HCT116 (cell line): Measurements from ENCODE around the gene SND1. TPM values are rescaled to one million over a fixed set of nuclear protein-coding genes. Genes with fewer than 3 reads are reported as not detected.

Source experiments
- ATAC-seq: fragments of 200-7000 bp; cut with Tn5 transposase; 2 replicates; pipeline ENCODE4 v1.9.1; 2020; ENCODE audit warnings: mild to moderate bottlenecking, moderate library complexity
- BruUV-seq: library from RNA; stranded (reverse); fragments of 400-500 nt; replicated peaks from 2 replicates; lab custom pipeline; 2021; lab: Mats Ljungman, UMichigan
- CTCF ChIA-PET: fragments of 300-600 bp; sonication (Branson Sonifier 250); formaldehyde crosslinking; loops from one replicate; lab custom pipeline; 2021; ENCODE audit warnings: antibody characterized with exemption; lab: Charles Lee
- POLR2A ChIA-PET: fragments of 300-600, 350-600 bp; sonication (Branson Sonifier 250); formaldehyde crosslinking; loops from one replicate; lab custom pipeline; 2021; ENCODE audit warnings: antibody characterized with exemption; lab: Charles Lee
- RAD21 ChIA-PET, 2 experiments: fragments of 300-600 bp; sonication (Branson Sonifier 250); formaldehyde crosslinking; loops; one replicate each; lab custom pipeline; 2023; ENCODE audit warnings: low total read pairs in 2 of 2; ENCODE audit not compliant: uncharacterized antibody in 2 of 2, unreplicated experiment in 2 of 2, low non-redundant PET in 1 of 2; lab: Charles Lee
- DNase-seq: peaks from one replicate; pipeline ENCODE4 v3.0.0-alpha.2; 2010; ENCODE audit warnings: low read depth, low spot score
- H2AFZ ChIP-seq: fragments of 200-600 bp; shearing (Covaris generic), sonication (generic); 2 replicates; pipeline ENCODE4 v1.6.1; 2017; ENCODE audit warnings: low read depth, mixed run types, mixed read lengths, antibody characterized with exemption, low read length; ENCODE audit not compliant: poor library complexity, severe bottlenecking
- H3K27ac ChIP-seq: 2 replicates; pipeline ENCODE4 v1.5.1; 2012; ENCODE audit warnings: low read depth, low read length
- H3K27me3 ChIP-seq: fragments of 200-600 bp; sonication (generic); 2 replicates; pipeline ENCODE4 v1.6.1; 2016; ENCODE audit warnings: mixed run types, low read length, mixed read lengths; ENCODE audit not compliant: insufficient read depth
- H3K36me3 ChIP-seq, 2 experiments: fragments of 200-500 bp in 1 of 2; fragments of 200-600 bp in 1 of 2; sonication (Bioruptor generic) in 1 of 2; sonication (generic) in 1 of 2; 2 replicates each; pipeline versions ENCODE4 v1.5.1 to v1.6.1; 2014 to 2016; ENCODE audit warnings: low read length in 2 of 2, inconsistent platforms in 1 of 2, mixed read lengths in 1 of 2, mixed run types in 1 of 2; ENCODE audit not compliant: insufficient read depth in 2 of 2, control insufficient read depth in 1 of 2
- H3K4me1 ChIP-seq, 2 experiments: fragments of 200-600 bp in 1 of 2; sonication (generic) in 1 of 2; 2 replicates each; pipeline versions ENCODE4 v1.5.1 to v1.6.1; 2012 to 2017; ENCODE audit warnings: low read length in 2 of 2, inconsistent platforms in 1 of 2, mild to moderate bottlenecking in 1 of 2, mixed read lengths in 1 of 2, mixed run types in 1 of 2, moderate library complexity in 1 of 2; ENCODE audit not compliant: insufficient read depth in 2 of 2, control insufficient read depth in 1 of 2
- H3K4me2 ChIP-seq: fragments of 200-600 bp; sonication (generic); 2 replicates; pipeline ENCODE4 v1.6.1; 2017; ENCODE audit warnings: mixed run types, low read length, mixed read lengths
- H3K4me3 ChIP-seq, 2 experiments: fragments of 200-600 bp in 1 of 2; sonication (generic) in 1 of 2; replicated peaks in 1 of 2; 2 replicates each; pipeline ENCODE4 v1.5.1; 2011 to 2016; ENCODE audit warnings: low read length in 2 of 2, control low read depth in 1 of 2, low read depth in 1 of 2, mild to moderate bottlenecking in 1 of 2, mixed read lengths in 1 of 2, mixed run types in 1 of 2
- H3K79me2 ChIP-seq: fragments of 200-600 bp; sonication (generic); 2 replicates; pipeline ENCODE4 v1.6.1; 2017; ENCODE audit warnings: mild to moderate bottlenecking, mixed run types, low read length, moderate library complexity, mixed read lengths; ENCODE audit not compliant: insufficient read depth
- H3K9ac ChIP-seq: fragments of 200-600 bp; sonication (generic); 2 replicates; pipeline ENCODE4 v1.6.1; 2016; ENCODE audit warnings: low read length, mixed read lengths
- H3K9me2 ChIP-seq: fragments of 200-600 bp; sonication (generic), shearing (Covaris generic); 2 replicates; pipeline ENCODE4 v1.6.1; 2017; ENCODE audit warnings: mixed run types, mild to moderate bottlenecking, moderate library complexity; ENCODE audit not compliant: insufficient read depth
- H3K9me3 ChIP-seq, 2 experiments: fragments of 200-500 bp in 1 of 2; fragments of 200-600 bp in 1 of 2; sonication (Bioruptor generic) in 1 of 2; sonication (generic) in 1 of 2; 2 replicates each; pipeline ENCODE4 v1.6.1; 2014 to 2017; ENCODE audit warnings: low read length in 2 of 2, mixed read lengths in 2 of 2, inconsistent platforms in 1 of 2, low read depth in 1 of 2, mild to moderate bottlenecking in 1 of 2, mixed run types in 1 of 2, moderate library complexity in 1 of 2; ENCODE audit not compliant: control insufficient read depth in 1 of 2, insufficient read depth in 1 of 2
- H4K20me1 ChIP-seq: fragments of 200-600 bp; sonication (generic), shearing (Covaris generic); 2 replicates; pipeline ENCODE4 v1.6.1; 2017; ENCODE audit warnings: mixed run types, mild to moderate bottlenecking, moderate library complexity; ENCODE audit not compliant: insufficient read depth
- CBX3 ChIP-seq: IDR thresholded peaks from 2 replicates; pipeline ENCODE4 v1.6.1; 2012; ENCODE audit warnings: low read depth
- EGR1 ChIP-seq: IDR thresholded peaks from 2 replicates; pipeline ENCODE4 v1.6.1; 2012; ENCODE audit warnings: low read depth
- ELF1 ChIP-seq: IDR thresholded peaks from 2 replicates; pipeline ENCODE4 v1.6.1; 2012; ENCODE audit warnings: low read depth, borderline replicate concordance
- EZH2 ChIP-seq: fragments of 200-600 bp; sonication (generic); IDR thresholded peaks from 2 replicates; pipeline ENCODE4 v1.6.1; 2017; ENCODE audit warnings: antibody characterized with exemption, mixed run types
- FOSL1 ChIP-seq: IDR thresholded peaks from 2 replicates; pipeline ENCODE4 v1.6.1; 2012; ENCODE audit warnings: low read depth
- MAX ChIP-seq: IDR thresholded peaks from 2 replicates; pipeline ENCODE4 v1.6.1; 2012
- SRF ChIP-seq: IDR thresholded peaks from 2 replicates; pipeline ENCODE4 v1.6.1; 2012; ENCODE audit warnings: low read depth
- TCF7L2 ChIP-seq: IDR thresholded peaks from 2 replicates; pipeline ENCODE4 v1.7.0; 2011; ENCODE audit warnings: borderline replicate concordance, inconsistent platforms; ENCODE audit not compliant: insufficient read depth, insufficient read length; ENCODE audit errors: extremely low read depth
- ZFX ChIP-seq: fragments of 450-650 bp; IDR thresholded peaks from 2 replicates; pipeline ENCODE4 v1.6.1; 2017
- intact Hi-C: fragments of 100-400 bp; cut with micrococcal nuclease; formaldehyde crosslinking; loops from 2 replicates; pipeline ENCODE4 v1.10.0; 2022
- total RNA-seq: library from RNA; stranded (reverse); gene quantifications from one replicate; pipeline ENCODE4 v1.2.1, GENCODE V29; 2021; ENCODE audit not compliant: unreplicated experiment
- TF ChIP-seq, protein P1 (sequence below), 3 experiments: fragments of 200-600 bp in 1 of 3; sonication (generic) in 1 of 3; IDR thresholded peaks in 2 of 3; conservative IDR thresholded peaks in 1 of 3; 2 replicates each; pipeline ENCODE4 v1.5.1; 2012 to 2017; ENCODE audit warnings: low read depth in 2 of 3, low read length in 2 of 3, antibody characterized with exemption in 1 of 3, borderline replicate concordance in 1 of 3, control low read depth in 1 of 3, mild to moderate bottlenecking in 1 of 3, mixed read lengths in 1 of 3, mixed run types in 1 of 3, moderate library complexity in 1 of 3; ENCODE audit not compliant: insufficient read depth in 1 of 3
- TF ChIP-seq, protein P2 (sequence below): IDR thresholded peaks from 2 replicates; pipeline ENCODE4 v1.6.1; 2012; ENCODE audit warnings: low read depth
- TF ChIP-seq, protein P3 (sequence below): IDR thresholded peaks from 2 replicates; pipeline ENCODE4 v1.6.1; 2012

The SND1 gene
- total RNA-seq, 1 experiment from 2014 or later: 169 TPM

- H3K27ac ChIP-seq: no peak overlapping the region
- H4K20me1 ChIP-seq: peaks cover 33% of the 10 kb centered on the region; the same call in 1 of the 2 replicates
- no peak overlapping the region for H2AFZ ChIP-seq
- BruUV-seq: no TSS peak
- H3K9me3 ChIP-seq: no peaks in the 10 kb centered on the region
- ChIA-PET RAD21 (no interaction called here), POLR2A (no interaction called here)
- no peaks in the 10 kb centered on the region for H3K9me2 ChIP-seq
- H3K9ac ChIP-seq: no peak overlapping the region
- TF ChIP-seq, protein P1, sequence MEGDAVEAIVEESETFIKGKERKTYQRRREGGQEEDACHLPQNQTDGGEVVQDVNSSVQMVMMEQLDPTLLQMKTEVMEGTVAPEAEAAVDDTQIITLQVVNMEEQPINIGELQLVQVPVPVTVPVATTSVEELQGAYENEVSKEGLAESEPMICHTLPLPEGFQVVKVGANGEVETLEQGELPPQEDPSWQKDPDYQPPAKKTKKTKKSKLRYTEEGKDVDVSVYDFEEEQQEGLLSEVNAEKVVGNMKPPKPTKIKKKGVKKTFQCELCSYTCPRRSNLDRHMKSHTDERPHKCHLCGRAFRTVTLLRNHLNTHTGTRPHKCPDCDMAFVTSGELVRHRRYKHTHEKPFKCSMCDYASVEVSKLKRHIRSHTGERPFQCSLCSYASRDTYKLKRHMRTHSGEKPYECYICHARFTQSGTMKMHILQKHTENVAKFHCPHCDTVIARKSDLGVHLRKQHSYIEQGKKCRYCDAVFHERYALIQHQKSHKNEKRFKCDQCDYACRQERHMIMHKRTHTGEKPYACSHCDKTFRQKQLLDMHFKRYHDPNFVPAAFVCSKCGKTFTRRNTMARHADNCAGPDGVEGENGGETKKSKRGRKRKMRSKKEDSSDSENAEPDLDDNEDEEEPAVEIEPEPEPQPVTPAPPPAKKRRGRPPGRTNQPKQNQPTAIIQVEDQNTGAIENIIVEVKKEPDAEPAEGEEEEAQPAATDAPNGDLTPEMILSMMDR (IDR thresholded peaks at IDR 0.05 in 2 of 3, conservative IDR thresholded peaks at IDR 0.05 in 1 of 3; ENCODE audit: borderline replicate concordance in 1 of 3, insufficient read depth in 1 of 3, low read depth in 2 of 3, low read length in 2 of 3): no peak
- no peak for TF ChIP-seq FOSL1
- no peak for TF ChIP-seq ZFX
- TF ChIP-seq CBX3: no peak
- TF ChIP-seq TCF7L2: no peak
- TF ChIP-seq, all 23 proteins: peak for 0
- Histone ChIP-seq H3K4me2 (no peak overlapping the region), H3K27me3 (no peaks in the 10 kb centered on the region), H3K4me1 (no peaks in the 10 kb centered on the region), H3K4me3 (no peak overlapping the region), H3K36me3 (no peaks in the 10 kb centered on the region), H3K79me2 (peaks cover 96% of the 10 kb centered on the region)
- intact Hi-C loops: no loop called here
- CTCF ChIA-PET: no interaction called here
- DNase-seq: no peak
- ATAC-seq: no peak
These were observed 142.1 kb downstream of the SND1 start for GRCh38 chr7:127794136-127794535.

DNA sequence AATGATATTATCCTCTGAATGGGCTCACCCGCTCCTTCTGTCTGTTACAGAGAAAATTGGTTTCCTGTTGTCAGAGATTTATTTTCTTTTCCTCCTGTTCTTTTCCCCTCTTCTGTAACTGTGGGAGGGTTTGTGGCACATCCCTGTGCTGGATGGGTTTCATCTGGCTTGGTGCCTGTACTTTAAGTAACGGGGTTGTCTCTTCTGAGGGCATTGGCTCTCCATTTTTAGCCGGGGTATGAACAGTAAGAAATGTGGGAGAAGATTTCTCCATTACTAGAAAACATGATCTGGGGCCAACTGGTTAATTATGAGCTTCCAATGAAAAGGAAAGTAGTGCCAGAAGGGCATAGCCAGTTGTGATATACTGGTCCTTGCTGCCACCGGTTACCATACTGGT, 142.6 kb downstream of the SND1 start:
- ChIA-PET RAD21 (no interaction called here), POLR2A (no interaction called here), CTCF (no interaction called here)
- no peak for ATAC-seq
- H3K36me3 ChIP-seq: no peaks in the 10 kb centered on the region
- no peaks in the 10 kb centered on the region for H3K9me2 ChIP-seq
- no peak overlapping the region for H3K27ac ChIP-seq
- H3K4me3 ChIP-seq: no peak overlapping the region
- no peaks in the 10 kb centered on the region for H3K27me3 ChIP-seq
- no peak overlapping the region for H2AFZ ChIP-seq
- no peak overlapping the region for H3K9ac ChIP-seq
- H3K4me2 ChIP-seq: no peak overlapping the region
- no peaks in the 10 kb centered on the region for H3K4me1 ChIP-seq
- no peak for DNase-seq
- no TSS peak for BruUV-seq
- intact Hi-C loops: no loop called here
- peaks cover 33% of the 10 kb centered on the region; the same call in 1 of the 2 replicates for H4K20me1 ChIP-seq
- no peaks in the 10 kb centered on the region for H3K9me3 ChIP-seq
- H3K79me2 ChIP-seq: peaks cover 96% of the 10 kb centered on the region
- TF ChIP-seq, protein P2, sequence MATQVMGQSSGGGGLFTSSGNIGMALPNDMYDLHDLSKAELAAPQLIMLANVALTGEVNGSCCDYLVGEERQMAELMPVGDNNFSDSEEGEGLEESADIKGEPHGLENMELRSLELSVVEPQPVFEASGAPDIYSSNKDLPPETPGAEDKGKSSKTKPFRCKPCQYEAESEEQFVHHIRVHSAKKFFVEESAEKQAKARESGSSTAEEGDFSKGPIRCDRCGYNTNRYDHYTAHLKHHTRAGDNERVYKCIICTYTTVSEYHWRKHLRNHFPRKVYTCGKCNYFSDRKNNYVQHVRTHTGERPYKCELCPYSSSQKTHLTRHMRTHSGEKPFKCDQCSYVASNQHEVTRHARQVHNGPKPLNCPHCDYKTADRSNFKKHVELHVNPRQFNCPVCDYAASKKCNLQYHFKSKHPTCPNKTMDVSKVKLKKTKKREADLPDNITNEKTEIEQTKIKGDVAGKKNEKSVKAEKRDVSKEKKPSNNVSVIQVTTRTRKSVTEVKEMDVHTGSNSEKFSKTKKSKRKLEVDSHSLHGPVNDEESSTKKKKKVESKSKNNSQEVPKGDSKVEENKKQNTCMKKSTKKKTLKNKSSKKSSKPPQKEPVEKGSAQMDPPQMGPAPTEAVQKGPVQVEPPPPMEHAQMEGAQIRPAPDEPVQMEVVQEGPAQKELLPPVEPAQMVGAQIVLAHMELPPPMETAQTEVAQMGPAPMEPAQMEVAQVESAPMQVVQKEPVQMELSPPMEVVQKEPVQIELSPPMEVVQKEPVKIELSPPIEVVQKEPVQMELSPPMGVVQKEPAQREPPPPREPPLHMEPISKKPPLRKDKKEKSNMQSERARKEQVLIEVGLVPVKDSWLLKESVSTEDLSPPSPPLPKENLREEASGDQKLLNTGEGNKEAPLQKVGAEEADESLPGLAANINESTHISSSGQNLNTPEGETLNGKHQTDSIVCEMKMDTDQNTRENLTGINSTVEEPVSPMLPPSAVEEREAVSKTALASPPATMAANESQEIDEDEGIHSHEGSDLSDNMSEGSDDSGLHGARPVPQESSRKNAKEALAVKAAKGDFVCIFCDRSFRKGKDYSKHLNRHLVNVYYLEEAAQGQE: no peak
- TF ChIP-seq EZH2 (no peak), ELF1 (no peak), MAX (no peak), SRF (no peak), EGR1 (no peak), FOSL1 (no peak)
- TF ChIP-seq, protein P3, sequence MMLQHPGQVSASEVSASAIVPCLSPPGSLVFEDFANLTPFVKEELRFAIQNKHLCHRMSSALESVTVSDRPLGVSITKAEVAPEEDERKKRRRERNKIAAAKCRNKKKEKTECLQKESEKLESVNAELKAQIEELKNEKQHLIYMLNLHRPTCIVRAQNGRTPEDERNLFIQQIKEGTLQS: no peak
- TF ChIP-seq, protein P1 (IDR thresholded peaks at IDR 0.05 in 2 of 3, conservative IDR thresholded peaks at IDR 0.05 in 1 of 3; ENCODE audit: borderline replicate concordance in 1 of 3, insufficient read depth in 1 of 3, low read depth in 2 of 3, low read length in 2 of 3): no peak
